BE2C (cell line): ENCODE results near the gene NPTN.
"Not testable (repeated sequence)": the region's sequence is repeated elsewhere in the genome, so short reads cannot be mapped to it uniquely, and the experiment has no call there.

ENCODE experiments used
- DNase-seq: peaks from one replicate; pipeline ENCODE4 v3.0.0-alpha.2; 2020
- H3K27me3 ChIP-seq: fragments of 250-450 bp; sonication (Bioruptor Pico); 2 replicates; pipeline ENCODE4 v1.5.1; 2020; ENCODE audit warnings: mild to moderate bottlenecking
- H3K36me3 ChIP-seq: fragments of 250-450 bp; sonication (Bioruptor Pico); 2 replicates; pipeline ENCODE4 v1.5.1; 2020; ENCODE audit warnings: mild to moderate bottlenecking
- H3K4me1 ChIP-seq: fragments of 250-450 bp; sonication (Bioruptor Pico); 2 replicates; pipeline ENCODE4 v1.5.1; 2020
- H3K4me3 ChIP-seq: 2 replicates; pipeline ENCODE4 v1.5.1; 2011; ENCODE audit warnings: low read depth, low read length
- H3K9me3 ChIP-seq: fragments of 250-450 bp; sonication (Bioruptor Pico); 2 replicates; pipeline ENCODE4 v1.5.1; 2020
- TF ChIP-seq, protein P1 (sequence below): IDR thresholded peaks from 2 replicates; pipeline ENCODE4 v1.5.1; 2012; ENCODE audit warnings: mild to moderate bottlenecking, low read depth, low read length

The NPTN gene

DNA sequence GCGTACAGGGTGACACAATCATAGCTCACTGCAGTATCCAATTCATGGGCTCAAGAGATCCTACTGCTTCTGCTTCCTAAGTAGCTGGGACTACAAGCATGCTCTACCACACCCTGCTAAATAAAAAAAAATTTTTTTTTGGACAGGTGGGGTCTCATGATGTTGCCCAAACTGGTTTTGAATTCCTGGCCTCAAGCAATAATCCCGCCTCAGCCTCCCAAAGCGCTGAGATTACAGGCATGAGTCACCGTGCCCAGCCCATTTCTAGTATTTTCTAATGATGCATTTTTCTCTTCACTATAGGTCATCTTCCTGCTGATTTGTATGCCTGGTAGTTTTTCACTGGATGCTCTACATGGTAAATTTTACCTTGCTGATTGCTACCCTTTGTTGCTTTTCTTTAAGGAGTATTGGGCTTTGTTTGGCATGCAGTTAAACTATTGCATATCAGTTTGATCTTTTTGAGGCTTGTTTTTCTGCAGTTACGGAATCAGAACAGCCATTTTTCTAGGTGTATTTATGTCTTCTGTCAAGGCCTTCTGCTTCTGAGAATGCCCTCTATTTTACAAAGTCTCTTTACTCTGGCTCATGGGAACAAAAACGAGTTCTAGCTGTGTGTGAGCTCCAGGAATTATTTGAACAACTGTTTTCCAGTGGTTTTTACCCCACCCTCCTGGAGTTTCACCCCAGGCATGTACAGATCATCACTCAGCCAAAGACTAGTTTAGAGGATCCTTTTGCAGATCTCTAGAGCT is 14.2 kb upstream of the NPTN start:
- H3K27me3 ChIP-seq: no peaks in the 10 kb centered on the region
- TF ChIP-seq, protein P1, sequence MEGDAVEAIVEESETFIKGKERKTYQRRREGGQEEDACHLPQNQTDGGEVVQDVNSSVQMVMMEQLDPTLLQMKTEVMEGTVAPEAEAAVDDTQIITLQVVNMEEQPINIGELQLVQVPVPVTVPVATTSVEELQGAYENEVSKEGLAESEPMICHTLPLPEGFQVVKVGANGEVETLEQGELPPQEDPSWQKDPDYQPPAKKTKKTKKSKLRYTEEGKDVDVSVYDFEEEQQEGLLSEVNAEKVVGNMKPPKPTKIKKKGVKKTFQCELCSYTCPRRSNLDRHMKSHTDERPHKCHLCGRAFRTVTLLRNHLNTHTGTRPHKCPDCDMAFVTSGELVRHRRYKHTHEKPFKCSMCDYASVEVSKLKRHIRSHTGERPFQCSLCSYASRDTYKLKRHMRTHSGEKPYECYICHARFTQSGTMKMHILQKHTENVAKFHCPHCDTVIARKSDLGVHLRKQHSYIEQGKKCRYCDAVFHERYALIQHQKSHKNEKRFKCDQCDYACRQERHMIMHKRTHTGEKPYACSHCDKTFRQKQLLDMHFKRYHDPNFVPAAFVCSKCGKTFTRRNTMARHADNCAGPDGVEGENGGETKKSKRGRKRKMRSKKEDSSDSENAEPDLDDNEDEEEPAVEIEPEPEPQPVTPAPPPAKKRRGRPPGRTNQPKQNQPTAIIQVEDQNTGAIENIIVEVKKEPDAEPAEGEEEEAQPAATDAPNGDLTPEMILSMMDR: no peak
- peaks cover 5% of the 10 kb centered on the region for H3K4me1 ChIP-seq
- no peaks in the 10 kb centered on the region for H3K9me3 ChIP-seq
- no peaks in the 10 kb centered on the region for H3K36me3 ChIP-seq
- no peak for DNase-seq
- no peak overlapping the region for H3K4me3 ChIP-seq

- H3K4me1 ChIP-seq, H3K27me3 ChIP-seq, DNase-seq, H3K36me3 ChIP-seq, H3K4me3 ChIP-seq, H3K9me3 ChIP-seq: not testable (repeated sequence)
These were observed 6.3 kb upstream of the NPTN start for GRCh38 chr15:73639464-73639863.

GRCh38 chr15:73637527-73637926 is 4.3 kb upstream of the NPTN start:
- TF ChIP-seq, protein P1: no peak
- H3K9me3 ChIP-seq: no peaks in the 10 kb centered on the region
- peaks cover 4% of the 10 kb centered on the region for H3K4me1 ChIP-seq
- H3K36me3 ChIP-seq: no peaks in the 10 kb centered on the region
- no peak overlapping the region for H3K4me3 ChIP-seq
- DNase-seq: no peak
- H3K27me3 ChIP-seq: no peaks in the 10 kb centered on the region

DNA sequence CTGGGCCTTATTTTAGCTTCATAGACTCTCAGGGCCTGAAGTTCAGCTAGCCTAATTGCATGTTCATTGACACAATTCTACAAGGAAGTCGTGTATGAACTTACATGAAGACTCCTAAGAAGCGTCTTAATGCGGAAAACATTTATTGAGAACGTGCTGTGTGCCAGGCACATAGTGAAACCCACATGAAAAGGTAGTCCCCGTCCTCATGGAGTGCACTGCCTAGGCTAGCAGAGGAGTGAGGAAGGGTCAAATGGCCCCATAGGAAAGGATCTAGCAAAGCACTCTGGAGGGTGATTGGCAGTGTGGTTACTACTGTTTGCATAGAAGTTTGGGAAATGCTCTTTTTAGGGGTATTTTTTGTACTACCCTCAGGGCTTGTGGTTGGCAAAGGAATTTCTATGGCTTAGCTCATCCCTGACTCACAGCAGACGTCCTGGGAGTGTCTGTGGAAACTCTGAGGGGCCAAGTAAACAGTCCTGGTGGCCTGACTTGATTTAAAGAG is 854 bp upstream of the NPTN start:
- H3K4me1 ChIP-seq: peaks cover 7% of the 10 kb centered on the region
- peak overlapping the region; percentile 56 for H3K4me3 ChIP-seq
- DNase-seq: no peak
- H3K27me3 ChIP-seq: no peaks in the 10 kb centered on the region
- no peaks in the 10 kb centered on the region for H3K9me3 ChIP-seq
- TF ChIP-seq, protein P1: no peak
- H3K36me3 ChIP-seq: no peaks in the 10 kb centered on the region

DNA sequence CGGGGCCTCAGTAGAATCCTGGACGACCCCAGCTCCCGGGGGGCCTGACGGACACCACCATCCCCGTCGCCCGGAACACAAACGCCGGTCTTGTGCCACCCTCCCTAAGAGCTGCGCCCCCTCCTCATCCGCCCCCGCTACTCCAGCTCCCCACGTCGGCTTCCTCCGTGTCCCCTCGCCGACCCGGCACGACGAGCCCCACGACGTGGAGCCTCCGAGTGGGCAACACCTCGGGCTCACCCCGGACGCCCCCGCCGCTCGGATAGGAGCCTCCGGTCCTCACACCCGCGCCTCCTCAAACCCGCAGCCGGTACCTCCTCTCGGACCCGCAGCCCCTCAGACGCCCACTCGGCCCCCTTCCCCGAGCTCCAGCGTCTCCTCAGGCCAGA is 525 bp downstream of the NPTN start:
- TF ChIP-seq, protein P1: no peak
- Histone ChIP-seq H3K36me3 (no peaks in the 10 kb centered on the region), H3K27me3 (no peaks in the 10 kb centered on the region), H3K4me3 (peak overlapping the region; percentile 67), H3K9me3 (no peaks in the 10 kb centered on the region), H3K4me1 (peaks cover 7% of the 10 kb centered on the region)
- DNase-seq: peak; percentile 26

GRCh38 chr15:73631915-73632669 is 1.1 kb downstream of the NPTN start:
- TF ChIP-seq, protein P1: no peak
- peak; percentile 21 for DNase-seq
- Histone ChIP-seq H3K9me3 (no peaks in the 10 kb centered on the region), H3K4me1 (peaks cover 7% of the 10 kb centered on the region), H3K4me3 (peak overlapping the region; percentile 67), H3K27me3 (no peaks in the 10 kb centered on the region), H3K36me3 (no peaks in the 10 kb centered on the region)
